Lung (tissue), 12 donors: Measurements from ENCODE around the gene TMEM181. TPM values are rescaled to one million over a fixed set of nuclear protein-coding genes. Genes with fewer than 3 reads are reported as not detected.

ENCODE experiments used
- ATAC-seq: fragments of 200-7000 bp; cut with Tn5 transposase; one replicate; pipeline ENCODE4 v1.9.1; 2020; ENCODE audit warnings: moderate number of reproducible peaks; ENCODE audit not compliant: insufficient read depth, low FRiP score
- DNase-seq, 3 donors: peaks; one replicate each; pipeline ENCODE4 v3.0.0-alpha.2; 2013 to 2017
- H3K27ac ChIP-seq, 2 donors: one replicate each; pipeline ENCODE4 v1.5.1; 2013; ENCODE audit warnings: mild to moderate bottlenecking in 2 of 2, moderate library complexity in 2 of 2, control low read depth in 1 of 2, inconsistent platforms in 1 of 2, low read depth in 1 of 2, low read length in 1 of 2
- H3K27me3 ChIP-seq, 3 donors: one replicate each; pipeline ENCODE4 v1.5.1; 2013; ENCODE audit warnings: low read length in 2 of 3; ENCODE audit not compliant: control insufficient read depth in 3 of 3, insufficient read depth in 3 of 3
- H3K36me3 ChIP-seq, 4 donors: one replicate each; pipeline ENCODE4 v1.5.1; 2013; ENCODE audit warnings: low read length in 4 of 4, mild to moderate bottlenecking in 1 of 4, moderate library complexity in 1 of 4; ENCODE audit not compliant: control insufficient read depth in 4 of 4, insufficient read depth in 4 of 4
- H3K4me1 ChIP-seq, 5 donors: one replicate each; pipeline ENCODE4 v1.5.1; 2013; ENCODE audit warnings: low read length in 5 of 5, mild to moderate bottlenecking in 2 of 5, moderate library complexity in 1 of 5; ENCODE audit not compliant: control insufficient read depth in 5 of 5, insufficient read depth in 5 of 5
- H3K4me3 ChIP-seq: one replicate; pipeline ENCODE4 v1.5.1; 2013; ENCODE audit warnings: mild to moderate bottlenecking, control low read depth, moderate library complexity
- H3K9ac ChIP-seq, 2 donors: one replicate each; pipeline ENCODE4 v1.5.1; 2013; ENCODE audit warnings: low read length in 2 of 2, control low read depth in 1 of 2; ENCODE audit not compliant: insufficient read depth in 1 of 2
- H3K9me3 ChIP-seq, 4 donors: one replicate each; pipeline ENCODE4 v1.5.1; 2013; ENCODE audit warnings: low read length in 3 of 4, mild to moderate bottlenecking in 1 of 4, moderate library complexity in 1 of 4; ENCODE audit not compliant: control insufficient read depth in 4 of 4, insufficient read depth in 3 of 4
- WGBS, 2 donors: extraction: QIAGEN DNeasy Blood & Tissue Kit; methylation state at CpG; one replicate each; pipeline ENCODE4 v1.1.7; 2013; 5-methylcytosine and 5-hydroxymethylcytosine counted together
- polyA plus RNA-seq, 2 donors: library from polyadenylated mRNA; stranded (reverse); fragments of 200-250 nt; gene quantifications; one replicate each; pipeline ENCODE4 v1.2.1, GENCODE V29; 2013
- total RNA-seq, 2 donors: library from RNA; depleted of rRNA in 1 of 2; stranded (reverse); fragments of >200 nt in 1 of 2; gene quantifications; one replicate each; pipeline ENCODE4 v1.2.1, GENCODE V29; 2014 to 2021
- TF ChIP-seq, protein P1 (sequence below): IDR thresholded peaks from 2 replicates; pipeline ENCODE4 v1.5.1; 2012; ENCODE audit warnings: mild to moderate bottlenecking; ENCODE audit errors: control extremely low read depth, extremely low read depth
- donor health status: control.
- donor health status: control.
- donor health status: Bipolar disorder and iron deficiency.
- donor health status: healthy.
- donor health status: DM: yes; HTN: yes; CAD: no.

TMEM181 gene
- total and polyA plus RNA-seq, 4 donors: 14.5 to 28.5 (median 20.5) TPM

DNA sequence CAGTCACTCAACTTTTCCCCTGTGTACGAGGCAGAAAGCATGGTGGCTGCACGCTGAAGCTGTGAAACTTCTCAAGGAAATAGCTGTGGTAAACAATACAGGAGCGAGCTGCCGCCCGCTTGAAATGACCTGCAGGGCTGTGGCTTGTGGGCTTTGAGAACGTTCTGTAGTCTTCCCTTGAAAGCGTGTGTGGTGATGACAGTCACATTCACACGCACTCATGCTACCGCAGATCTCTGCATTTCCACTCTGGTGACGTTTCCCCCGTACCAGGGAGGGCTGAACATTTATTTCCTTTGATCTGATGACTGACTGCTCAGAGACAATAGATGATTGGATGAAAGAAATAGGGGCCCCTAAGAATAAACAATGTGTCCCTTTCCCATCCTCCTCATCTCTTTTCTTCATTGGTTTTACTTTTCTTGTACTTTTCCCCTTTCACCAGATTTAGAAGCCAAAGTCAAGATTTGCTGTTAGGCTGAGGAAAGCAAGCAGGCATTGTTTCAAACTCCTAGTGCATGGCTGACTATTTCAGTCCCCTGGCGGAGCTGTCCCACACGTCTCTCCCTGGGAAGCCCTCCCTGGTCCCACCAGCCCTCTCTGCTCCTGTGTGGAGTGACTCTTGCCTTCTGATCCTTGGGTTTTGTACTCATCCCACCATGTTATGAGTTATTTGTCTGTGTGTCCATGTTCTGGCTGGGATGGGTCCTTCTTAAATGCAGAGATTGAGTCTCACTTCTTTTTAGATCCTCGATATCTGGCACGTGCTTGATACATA, 93.9 kb downstream of the TMEM181 start:
- Histone ChIP-seq H3K36me3 (no peaks in the 10 kb centered on the region), H3K4me3 (no peak overlapping the region), H3K27ac (peak overlapping the region; percentile 69 to 71), H3K27me3 (no peaks in the 10 kb centered on the region), H3K9me3 (peaks cover 0 to 2% (median 0%) of the 10 kb centered on the region in 4 donors), H3K9ac (no peak overlapping the region), H3K4me1 (peaks cover 8 to 24% (median 13%) of the 10 kb centered on the region in 5 donors)
- DNase-seq (peak in 2 of 3 donors; percentile 50 to 66), ATAC-seq (no peak)
- WGBS, 2 donors: 37 to 56% methylated on average over 15 of the region's 15 CpGs
- TF ChIP-seq, protein P1, sequence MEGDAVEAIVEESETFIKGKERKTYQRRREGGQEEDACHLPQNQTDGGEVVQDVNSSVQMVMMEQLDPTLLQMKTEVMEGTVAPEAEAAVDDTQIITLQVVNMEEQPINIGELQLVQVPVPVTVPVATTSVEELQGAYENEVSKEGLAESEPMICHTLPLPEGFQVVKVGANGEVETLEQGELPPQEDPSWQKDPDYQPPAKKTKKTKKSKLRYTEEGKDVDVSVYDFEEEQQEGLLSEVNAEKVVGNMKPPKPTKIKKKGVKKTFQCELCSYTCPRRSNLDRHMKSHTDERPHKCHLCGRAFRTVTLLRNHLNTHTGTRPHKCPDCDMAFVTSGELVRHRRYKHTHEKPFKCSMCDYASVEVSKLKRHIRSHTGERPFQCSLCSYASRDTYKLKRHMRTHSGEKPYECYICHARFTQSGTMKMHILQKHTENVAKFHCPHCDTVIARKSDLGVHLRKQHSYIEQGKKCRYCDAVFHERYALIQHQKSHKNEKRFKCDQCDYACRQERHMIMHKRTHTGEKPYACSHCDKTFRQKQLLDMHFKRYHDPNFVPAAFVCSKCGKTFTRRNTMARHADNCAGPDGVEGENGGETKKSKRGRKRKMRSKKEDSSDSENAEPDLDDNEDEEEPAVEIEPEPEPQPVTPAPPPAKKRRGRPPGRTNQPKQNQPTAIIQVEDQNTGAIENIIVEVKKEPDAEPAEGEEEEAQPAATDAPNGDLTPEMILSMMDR: no peak

DNA sequence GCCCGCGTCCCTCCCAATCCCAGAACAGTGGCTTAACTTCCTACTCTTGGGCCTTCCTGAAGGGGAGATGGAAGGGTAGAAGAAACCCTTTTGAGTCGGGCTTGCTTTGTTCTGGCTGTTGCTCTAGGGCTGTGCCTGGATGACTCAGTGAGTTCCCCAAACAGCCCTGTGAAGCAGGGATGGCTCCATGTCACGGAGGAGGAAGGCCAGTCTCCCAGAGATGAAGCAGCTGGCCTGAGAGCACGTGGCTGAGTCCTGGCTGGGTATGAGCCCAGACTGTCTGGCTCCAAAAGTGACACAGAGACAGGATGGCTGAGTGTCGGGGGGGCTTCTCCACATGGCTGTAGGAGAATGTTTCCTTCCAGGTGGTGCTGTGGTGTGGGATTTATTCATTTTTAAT, 94.6 kb downstream of the TMEM181 start:
- TF ChIP-seq, protein P1: no peak
- ATAC-seq (peak; percentile 54), DNase-seq (peak; percentile 58 to 78 (median 65))
- Histone ChIP-seq H3K4me3 (no peak overlapping the region), H3K27me3 (no peaks in the 10 kb centered on the region), H3K27ac (peak overlapping the region; percentile 69 to 71), H3K4me1 (peaks cover 3 to 24% (median 13%) of the 10 kb centered on the region in 5 donors), H3K9ac (no peak overlapping the region), H3K9me3 (no peaks in the 10 kb centered on the region), H3K36me3 (no peaks in the 10 kb centered on the region)
- 52 to 53% methylated on average over 6 of the region's 6 CpGs for WGBS, 2 donors

DNA sequence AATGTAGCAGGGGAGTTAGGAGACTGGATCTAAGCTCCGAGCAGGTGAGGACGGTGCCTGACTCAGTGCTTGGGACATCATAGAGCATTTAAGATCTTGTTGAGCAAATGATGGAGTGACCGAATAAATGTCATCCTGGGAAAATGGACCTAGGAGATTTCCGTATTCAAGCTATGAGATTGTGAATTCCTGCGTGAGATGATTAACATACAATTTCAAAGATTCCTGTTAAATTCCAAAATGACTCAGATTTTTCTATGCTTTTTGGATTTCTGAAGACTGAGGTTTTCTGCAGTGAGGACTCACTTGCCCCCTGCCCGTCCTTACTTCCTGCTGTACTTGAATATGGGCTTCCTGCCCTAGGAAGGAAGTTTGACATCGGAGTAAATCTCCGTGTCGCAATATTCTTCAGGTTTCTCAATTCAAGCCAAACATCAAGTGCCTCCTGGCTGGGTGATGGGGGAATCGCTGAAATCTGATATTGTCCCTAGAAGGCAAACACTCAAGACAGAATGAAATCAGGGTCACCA, 95.1 kb downstream of the TMEM181 start:
- Histone ChIP-seq H3K4me1 (peaks cover 0 to 24% (median 13%) of the 10 kb centered on the region in 5 donors), H3K9me3 (no peaks in the 10 kb centered on the region), H3K36me3 (no peaks in the 10 kb centered on the region), H3K9ac (no peak overlapping the region), H3K27me3 (no peaks in the 10 kb centered on the region), H3K4me3 (no peak overlapping the region), H3K27ac (peak overlapping the region; percentile 26 to 69)
- DNase-seq (peak in 2 of 3 donors; percentile 34 to 74), ATAC-seq (peak; percentile 53)
- WGBS, 2 donors: 37 to 43% methylated on average over 10 of the region's 10 CpGs
- TF ChIP-seq, protein P1: no peak
